HG02759 (cell line): Measurements from ENCODE around the gene DCC.

Source experiments
- ATAC-seq: cut with Tn5 transposase; IDR thresholded peaks from one replicate; pipeline ENCODE4 v1.9.1; 2021; ENCODE audit warnings: mild to moderate bottlenecking, moderate library complexity; ENCODE audit not compliant: unreplicated experiment

DCC gene

DNA sequence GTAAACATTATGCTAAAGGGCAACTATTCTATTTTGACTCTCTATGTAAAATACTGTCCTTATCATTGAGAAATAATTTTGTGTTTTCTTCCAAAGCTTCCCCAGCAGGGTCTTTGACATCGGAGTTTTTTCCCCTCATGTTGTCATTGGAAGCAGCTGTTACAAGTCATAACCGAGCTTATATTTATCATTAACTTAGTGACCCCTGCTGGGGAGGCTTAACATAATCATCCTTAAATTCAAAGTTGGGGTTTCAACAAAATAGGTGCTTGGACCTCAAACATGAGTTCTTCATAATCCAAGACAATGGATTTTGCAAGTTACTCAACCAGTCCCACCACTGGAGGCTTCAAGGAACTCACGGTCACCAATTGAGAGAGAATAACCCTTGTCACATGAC lies 330.9 kb downstream of the DCC start:
- ATAC-seq, result no peak

DNA sequence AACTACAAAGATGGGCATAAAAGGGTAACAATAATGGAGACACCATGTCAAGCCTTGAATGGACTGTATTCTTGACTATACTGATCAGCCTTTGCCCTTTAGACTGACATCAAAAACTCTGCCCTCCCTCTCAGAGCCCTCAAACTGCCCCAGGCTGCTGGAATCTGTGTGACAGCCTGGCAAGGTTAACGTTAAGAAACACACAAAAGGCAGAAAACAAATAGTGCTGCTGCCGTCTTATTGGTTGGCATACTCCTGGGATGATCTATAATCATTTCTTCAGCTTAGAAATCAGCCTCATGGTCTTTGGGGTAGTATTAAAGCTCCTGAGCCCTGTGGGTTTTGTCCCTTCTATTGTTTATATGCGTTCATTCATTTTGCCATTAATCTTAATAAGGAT lies 338.0 kb downstream of the DCC start:
- no peak for ATAC-seq

DNA sequence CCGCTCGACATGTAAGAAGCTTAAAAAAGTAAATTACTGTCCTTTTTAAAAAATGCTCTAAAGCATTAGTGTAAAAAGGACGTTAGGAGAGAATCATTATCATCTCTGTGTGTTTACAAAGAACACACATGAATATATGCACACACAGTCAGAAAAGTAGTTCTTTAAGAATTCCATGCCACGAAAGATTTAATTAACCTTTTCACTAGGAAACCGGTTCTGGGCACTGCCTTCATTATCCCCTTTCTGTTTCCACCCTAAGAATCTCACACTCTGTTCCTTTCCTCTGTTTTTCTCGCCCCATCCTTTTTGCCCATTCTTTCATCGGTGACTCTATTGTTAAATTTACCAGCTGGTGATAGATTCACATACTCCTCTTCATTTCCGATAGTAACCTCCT lies 338.6 kb downstream of the DCC start:
- ATAC-seq, result no peak

DNA sequence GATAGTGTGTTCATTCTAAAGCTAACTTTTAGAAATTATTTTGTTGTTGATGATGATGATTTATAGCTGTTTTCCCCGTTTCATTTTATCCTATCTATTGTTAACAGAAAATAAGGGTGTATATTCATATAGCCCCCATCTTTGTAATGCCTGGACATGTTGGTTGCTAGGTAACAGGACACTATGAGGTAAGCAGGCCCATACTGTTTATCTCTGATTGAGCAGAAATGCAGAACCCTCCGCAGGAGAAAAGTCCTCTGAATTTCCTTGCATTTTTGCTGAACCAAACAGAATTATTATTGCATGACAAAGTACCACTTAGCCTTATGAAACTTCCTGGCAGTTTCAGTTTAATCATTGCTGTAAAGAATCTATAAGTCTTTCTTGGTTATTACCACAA lies 339.4 kb downstream of the DCC start:
- ATAC-seq, result no peak

DNA sequence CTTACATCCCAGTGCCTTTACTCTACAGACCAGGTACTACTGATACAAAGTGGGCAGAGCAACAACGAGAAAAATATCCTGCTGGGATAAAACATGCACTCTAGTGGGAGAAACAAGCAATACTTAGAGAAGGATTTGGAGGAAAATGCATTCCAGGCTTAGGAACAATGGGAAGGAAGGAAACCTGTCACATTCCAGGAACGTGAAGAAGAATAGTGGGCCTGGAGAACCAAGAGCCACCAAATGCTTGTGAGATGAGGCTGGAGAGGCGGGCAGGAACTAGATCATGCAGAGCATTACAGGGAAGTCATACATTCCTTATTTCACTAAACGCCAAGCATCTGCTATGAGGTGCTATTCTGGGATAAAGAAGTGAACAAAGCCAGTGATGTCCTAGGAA lies 342.3 kb downstream of the DCC start:
- ATAC-seq, result no peak

DNA sequence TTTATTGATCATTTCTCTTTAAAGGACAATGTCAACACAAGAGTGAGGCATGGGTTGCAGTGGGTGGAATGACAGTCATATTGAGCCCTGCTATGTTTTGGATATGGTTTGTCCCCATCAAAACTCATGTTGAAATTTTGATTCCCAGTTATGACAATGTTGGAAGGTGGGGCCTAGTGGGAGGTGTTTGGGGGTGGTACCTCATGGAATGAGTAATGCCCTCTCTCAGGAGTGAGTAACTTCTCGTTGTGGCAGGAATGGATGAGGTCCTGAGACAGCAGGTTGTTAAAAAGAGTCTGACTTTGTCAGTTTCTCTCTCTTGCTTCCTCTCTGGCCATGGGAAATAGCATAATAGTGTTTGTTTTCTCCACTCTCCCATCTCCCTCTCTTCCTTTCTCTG lies 345.3 kb downstream of the DCC start:
- ATAC-seq, result no peak

DNA sequence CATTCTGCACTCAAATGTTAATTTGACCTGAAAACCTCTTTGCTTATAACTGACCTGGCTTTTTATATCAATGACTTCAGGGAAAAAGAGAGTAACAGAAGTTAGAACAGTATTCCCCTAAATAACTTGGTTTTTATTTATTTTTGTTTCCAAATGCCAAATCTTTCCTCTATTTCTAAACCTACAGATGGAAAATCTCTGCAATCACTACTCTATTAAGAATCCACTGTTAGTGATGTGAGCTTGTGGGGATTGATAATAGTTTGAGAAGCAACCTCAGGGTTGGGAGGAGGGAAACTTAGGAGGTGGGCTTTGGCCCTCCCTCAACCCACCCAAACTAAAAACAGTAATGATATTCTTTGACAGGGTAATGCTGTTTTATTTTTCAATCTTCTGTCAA lies 351.8 kb downstream of the DCC start:
- ATAC-seq, result no peak

DNA sequence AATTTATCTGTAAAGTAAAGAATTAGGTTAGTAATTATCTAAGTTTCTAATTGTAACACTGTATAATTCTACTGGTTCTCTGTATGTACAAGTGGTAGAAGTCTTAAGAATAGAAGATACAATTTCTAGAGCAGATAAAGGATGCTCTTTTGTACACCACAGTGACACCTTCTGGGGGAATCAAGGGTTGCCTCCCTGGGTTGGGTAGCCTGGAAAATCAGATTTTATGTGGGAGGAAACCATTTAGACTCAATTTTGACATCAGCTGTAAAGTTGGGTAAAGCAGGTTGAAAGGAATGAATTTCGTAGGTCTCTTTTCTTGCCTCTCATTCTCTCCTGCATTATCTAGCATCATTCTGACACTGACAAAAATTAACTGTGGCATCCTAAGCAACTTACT lies 354.8 kb downstream of the DCC start:
- ATAC-seq, result no peak

DNA sequence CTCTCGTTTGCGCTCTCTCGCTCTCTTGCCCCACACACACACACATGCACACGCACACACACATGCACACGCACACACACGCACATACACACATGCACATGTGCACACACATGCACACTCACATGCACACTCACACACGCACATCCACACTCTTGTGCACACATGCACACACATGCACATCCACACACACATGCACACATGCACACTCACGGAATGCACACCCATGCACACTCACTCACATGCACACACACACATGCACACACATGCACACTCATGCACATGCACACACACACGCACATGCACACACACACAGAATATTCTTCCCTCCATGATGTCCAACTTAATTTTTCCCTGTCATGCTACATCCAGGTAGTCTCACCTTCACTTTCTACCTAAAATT lies 360.1 kb downstream of the DCC start:
- no peak for ATAC-seq

DNA sequence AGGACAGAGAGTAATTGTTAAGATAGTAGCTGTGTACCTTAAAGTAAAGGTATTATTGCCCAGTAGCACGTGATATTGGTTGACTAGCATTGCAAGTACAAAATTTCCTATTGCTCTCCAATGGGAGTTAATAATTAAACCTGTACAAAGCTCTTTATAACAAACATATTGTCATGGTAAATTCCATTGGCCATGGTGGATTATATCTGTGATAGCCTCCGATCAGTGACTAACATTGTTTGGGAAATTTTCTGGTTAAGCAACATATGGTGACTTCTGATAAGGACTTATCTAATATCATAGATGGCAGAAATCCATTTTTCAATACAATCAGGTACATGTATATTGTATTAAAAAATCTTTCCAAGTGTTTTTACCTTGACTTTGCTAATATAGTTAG lies 360.8 kb downstream of the DCC start:
- ATAC-seq, result no peak

DNA sequence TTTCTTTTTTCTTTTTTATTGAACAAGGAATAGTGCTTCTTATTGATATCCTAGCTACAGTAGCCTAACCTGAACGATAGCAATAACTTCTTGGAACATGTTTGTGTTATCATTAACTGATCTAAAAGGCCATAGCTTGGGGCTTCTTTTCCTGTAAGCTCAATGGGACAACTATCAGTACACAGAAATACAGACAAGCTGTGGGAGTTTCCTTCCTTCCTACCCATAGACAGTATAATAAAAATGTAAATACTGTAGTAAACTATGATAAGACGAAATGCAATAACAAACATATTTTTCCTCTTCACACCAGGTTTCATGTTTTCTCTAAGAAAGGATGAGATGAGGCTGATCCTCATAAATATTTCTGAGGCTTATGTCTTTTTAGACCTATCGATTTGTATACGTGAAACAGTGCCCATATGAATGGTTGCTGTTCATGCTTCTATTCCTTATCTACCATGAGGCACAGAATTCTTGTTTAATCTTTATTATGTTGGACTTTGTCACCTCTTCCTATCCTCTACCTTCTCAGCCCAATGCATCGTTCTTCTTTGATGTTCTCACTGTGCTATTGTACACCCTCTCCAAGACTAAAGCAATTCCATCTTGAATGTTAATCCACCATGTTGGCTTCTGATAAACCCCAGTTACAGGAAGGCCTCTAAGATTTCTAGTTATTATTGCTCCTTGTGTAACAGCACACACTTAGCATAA lies 361.4 kb downstream of the DCC start:
- no peak for ATAC-seq

DNA sequence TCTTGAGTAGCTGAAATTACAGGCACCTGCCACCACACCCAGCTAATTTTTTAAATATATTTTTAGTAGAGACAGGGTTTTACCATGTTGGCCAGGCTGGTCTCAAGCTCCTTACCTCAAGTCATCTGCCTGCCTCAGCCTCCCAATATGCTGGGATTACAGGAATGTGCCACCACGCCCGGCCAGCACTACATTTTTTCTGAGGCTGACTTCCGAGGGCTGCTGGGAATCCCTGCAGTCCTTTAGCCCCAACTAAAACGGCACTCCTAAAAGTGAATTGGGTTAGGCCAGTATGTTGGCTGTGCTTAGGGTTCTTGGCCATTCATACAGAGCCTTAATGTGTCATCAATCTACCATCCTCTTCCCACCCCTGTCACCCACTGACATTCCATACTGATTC lies 375.4 kb downstream of the DCC start:
- ATAC-seq, result no peak

DNA sequence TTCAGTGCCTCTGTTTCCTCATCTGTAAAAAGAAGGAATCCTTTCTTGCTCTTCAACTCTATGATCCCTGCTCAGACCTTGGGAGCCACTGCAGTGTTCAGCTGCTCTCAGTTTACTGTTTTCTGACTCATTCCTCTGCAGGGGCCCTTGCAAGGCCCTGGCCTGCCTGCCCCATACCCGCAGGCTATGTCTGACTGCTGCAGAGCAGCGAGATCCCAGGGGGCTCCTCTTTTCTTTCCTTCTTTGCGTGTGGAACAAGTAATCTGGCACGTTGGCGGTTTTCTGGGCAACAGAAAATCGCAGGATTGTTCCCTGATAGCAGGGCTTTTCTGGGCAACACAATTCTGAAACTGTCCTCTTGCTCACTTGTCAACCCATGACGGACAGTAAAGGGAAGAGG lies 376.0 kb downstream of the DCC start:
- no peak for ATAC-seq

DNA sequence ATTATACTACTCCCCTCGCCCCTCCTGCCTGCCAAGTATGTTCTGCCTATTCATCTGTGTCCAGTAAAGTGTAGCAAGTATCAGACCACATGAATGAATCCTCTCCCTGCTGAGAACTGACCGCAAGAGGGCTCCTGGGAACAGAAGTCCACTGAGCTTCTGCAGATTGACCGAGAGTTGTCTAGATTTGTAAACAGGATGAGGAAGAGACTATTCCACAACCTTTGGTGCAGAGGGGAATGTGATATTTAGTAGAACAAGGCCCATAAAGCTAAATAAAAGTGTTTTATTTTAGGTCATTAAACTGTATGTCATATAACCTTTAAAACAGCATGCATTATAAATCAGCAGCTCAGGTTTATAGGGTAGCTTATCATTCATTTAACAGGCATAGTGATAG lies 377.0 kb downstream of the DCC start:
- ATAC-seq, result no peak

DNA sequence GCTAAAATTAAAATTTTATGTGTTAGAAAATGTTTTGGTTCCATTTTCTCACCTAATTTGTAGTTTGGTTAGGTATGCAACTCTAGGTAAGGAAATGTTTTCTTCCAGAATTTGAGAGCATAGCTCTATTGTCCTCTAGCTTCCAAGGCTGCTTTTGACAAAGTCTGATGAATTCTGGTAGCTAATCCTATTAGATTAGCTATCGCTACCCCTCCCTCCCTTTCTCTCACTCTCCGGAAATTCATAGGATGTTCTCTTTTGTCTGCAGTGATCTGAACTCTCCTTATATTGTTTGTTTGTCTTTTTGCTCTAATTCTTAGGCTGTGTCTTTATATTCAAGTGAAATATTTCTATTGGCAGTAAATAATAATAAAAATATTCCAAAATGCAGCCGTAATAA lies 382.9 kb downstream of the DCC start:
- ATAC-seq, result no peak

DNA sequence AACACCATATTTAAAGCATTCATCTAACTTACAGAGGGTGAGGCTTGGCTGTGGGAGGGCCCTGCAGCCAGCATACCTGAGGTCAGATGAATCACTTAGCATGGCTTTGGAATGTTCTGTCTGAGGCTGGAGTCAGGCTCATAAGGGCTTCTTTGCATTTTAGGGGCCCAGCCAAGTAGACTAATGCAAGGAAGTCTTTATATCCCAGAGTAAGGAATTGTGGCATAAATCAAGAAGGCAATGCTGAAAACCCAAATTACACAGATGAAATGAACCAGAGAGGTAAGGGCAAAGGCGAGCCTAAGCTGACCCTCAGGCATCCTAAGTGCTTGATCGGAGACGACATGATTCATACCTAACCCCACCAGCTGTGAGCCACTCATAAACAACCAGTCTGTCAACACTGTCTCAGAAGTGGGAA lies 383.6 kb downstream of the DCC start:
- ATAC-seq, result no peak

DNA sequence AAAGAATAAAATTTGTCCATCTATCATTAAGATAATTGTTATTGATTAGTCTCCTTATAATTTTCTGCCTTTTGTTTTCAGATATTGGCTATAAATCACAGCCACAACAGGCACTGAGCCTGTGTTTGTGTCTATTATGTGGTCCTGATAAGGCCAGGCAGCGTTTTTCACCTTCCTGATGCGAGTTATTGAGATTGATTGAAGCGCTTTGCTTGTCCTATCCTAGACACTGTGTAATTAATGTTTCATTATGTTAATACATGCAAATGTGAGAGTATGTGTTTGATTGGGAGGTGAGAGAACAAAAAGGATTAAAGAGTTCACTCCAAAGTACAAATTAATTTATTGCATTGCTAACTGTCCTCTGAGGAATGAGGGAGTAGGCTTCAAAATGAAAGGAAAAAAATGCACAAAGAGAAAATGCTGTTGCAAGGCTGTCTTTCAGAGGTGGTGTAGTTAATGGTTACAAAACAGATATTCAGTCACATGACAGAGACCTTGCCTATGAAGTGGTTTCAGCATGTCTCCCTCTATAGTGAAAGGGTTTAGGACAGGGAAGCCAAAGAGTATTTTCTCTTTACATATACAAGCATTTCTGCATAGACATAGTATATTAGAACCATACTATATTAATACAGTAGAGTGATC lies 391.1 kb downstream of the DCC start:
- no peak for ATAC-seq

DNA sequence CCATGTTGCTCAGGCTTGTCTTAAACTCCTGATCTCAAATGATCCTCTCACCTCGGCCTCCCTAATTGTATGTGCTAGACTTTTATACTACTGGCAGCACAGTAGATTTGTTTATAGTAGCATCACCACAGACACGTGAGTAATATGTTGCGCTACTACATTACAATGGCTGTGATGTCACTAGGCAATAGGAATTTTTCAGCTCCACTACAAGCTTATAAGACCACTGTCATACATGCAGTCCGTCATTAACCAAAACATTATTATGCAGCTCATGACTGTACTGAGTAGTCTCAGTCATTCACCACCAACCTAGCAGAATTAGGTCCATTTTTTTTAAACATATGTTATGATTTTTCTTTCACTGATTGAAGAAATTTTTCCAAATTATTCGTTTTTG lies 398.9 kb downstream of the DCC start:
- no peak for ATAC-seq

DNA sequence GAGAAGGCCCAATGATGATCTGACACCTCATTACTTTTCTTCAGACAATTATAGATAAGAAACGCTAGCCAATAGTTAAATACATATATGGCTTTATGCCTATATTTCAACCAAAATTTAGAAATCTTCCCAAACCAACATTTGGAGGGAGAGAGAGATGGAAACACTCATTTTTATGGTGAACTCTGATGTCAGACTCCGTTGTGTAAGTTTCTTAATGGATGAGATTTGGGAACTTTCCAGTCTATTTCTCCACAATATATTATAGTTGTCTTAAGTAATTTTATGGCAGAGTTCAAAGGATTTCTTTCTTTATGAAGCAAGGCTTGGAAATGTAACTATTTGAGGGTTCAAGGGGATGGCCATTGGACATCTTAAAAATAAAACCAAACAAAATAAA lies 407.0 kb downstream of the DCC start:
- no peak for ATAC-seq

DNA sequence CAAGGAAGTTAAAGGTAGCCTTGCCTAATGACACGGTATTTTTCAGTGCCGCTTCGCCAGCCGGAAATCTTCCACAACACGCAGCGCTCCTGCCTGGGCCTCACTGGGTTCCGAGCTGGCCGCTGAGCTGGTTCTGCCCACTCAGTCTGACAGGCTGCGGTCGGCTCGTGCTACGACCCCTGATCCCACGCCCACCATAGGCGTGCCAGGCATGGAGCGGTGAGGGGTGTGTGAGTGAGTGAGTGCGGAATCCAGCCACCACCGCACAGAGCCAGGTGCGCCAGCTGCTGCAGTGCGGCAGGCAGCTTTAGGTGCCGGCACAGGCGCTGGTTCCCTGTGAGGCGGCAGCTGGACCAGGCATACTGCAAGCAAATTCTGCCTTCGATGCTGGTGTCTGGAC lies 407.9 kb downstream of the DCC start:
- ATAC-seq, result no peak

DNA sequence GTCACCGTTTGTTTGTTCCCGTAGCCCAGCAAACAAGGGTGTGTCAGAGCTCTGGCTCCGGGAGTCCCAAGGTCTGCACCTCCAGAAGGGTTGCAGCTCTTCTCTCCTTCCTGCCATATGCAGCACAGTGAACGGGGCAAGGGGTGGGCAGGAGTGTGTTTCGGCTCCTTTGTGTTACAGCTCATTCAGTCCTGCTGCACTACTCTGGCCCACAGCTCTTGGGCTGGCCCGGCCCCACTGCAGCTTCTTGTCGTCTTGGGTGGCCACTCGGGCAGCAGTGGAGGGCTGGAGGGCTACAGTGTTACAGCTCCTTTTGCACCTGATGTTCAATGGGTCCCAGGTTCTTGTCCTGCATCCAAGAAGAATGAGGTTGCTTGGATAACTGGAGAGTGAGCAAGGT lies 408.3 kb downstream of the DCC start:
- no peak for ATAC-seq

DNA sequence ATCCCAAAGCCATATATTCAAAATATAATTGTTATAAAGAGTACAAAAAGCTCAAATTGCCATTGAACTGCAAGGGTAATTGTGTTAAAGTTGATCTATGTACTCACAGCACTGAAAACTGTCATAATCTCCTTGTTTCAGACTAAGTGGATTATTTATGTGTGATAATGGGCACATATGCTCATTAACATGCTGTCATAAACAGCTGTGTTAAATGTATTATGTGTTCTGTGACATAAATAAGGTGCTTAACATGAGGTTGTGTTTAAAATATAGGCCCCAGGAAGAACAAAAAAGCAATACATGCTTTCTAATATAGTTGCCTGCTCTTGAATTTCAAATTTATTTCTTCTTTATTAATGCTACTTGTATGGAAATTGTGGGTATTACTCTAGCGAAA lies 409.5 kb downstream of the DCC start:
- ATAC-seq, result no peak

DNA sequence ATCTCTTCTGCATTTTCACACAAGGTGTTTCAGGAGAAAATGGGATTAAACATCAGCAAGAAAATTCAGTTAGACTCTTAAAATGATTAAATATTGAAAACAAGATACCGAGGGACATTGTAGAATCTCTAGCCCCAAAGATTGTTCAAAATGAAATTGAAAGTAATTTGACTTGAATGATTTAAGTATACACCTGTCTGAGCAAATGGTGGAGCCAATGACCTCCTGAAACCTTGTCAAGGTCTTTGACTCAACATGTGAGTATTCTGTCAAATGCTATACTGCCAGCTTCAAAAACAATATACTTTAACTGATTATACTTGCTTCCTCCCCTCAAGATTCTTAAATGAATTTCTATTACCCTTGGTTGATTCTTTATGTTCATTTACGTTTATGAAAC lies 411.0 kb downstream of the DCC start:
- no peak for ATAC-seq
